Psoas muscle (tissue), 8 donors: ENCODE results near the gene CYP2A6. TPM values are rescaled to one million over a fixed set of nuclear protein-coding genes. Genes with fewer than 3 reads are reported as not detected.
A peak's percentile ranks its signal among the peaks of the same experiment; 100 is the strongest.
"Not testable (repeated sequence)": the region's sequence is repeated elsewhere in the genome, so short reads cannot be mapped to it uniquely, and the experiment has no call there.

Source experiments
- ATAC-seq, 4 donors: fragments of 200-7000 bp; cut with Tn5 transposase; one replicate each; pipeline ENCODE4 v1.9.1; 2020; ENCODE audit warnings: moderate library complexity in 3 of 4, mild to moderate bottlenecking in 2 of 4
- DNase-seq, 2 donors: peaks; one replicate each; pipeline ENCODE4 v3.0.0-alpha.2; 2020
- H3K27ac ChIP-seq: fragments of 200-600 bp; one replicate; pipeline ENCODE4 v1.8.0; 2022
- H3K27me3 ChIP-seq, 3 donors: fragments of 200-600 bp in 1 of 3; one replicate each; pipeline versions ENCODE4 v1.6.1 to v1.8.0; 2013 to 2022; ENCODE audit warnings: low read length in 2 of 3, mild to moderate bottlenecking in 2 of 3, moderate library complexity in 1 of 3; ENCODE audit not compliant: insufficient read depth in 3 of 3
- H3K36me3 ChIP-seq, 2 donors: fragments of 200-600 bp in 1 of 2; one replicate each; pipeline versions ENCODE4 v1.6.1 to v1.8.0; 2013 to 2022; ENCODE audit warnings: low read depth in 1 of 2, mild to moderate bottlenecking in 1 of 2, moderate library complexity in 1 of 2; ENCODE audit not compliant: insufficient read depth in 1 of 2
- H3K4me1 ChIP-seq: fragments of 200-600 bp; one replicate; pipeline ENCODE4 v1.8.0; 2022
- H3K4me3 ChIP-seq: fragments of 200-600 bp; one replicate; pipeline ENCODE4 v1.8.0; 2022; ENCODE audit warnings: mild to moderate bottlenecking
- H3K9me3 ChIP-seq: fragments of 200-600 bp; one replicate; pipeline ENCODE4 v1.8.0; 2022
- CTCF ChIP-seq: fragments of 200-600 bp; IDR thresholded peaks from one replicate; pipeline ENCODE4 v1.8.0; 2022; ENCODE audit warnings: antibody characterized with exemption
- WGBS, 3 donors: extraction: QIAGEN DNeasy Blood & Tissue Kit; methylation state at CpG; one replicate each; pipeline versions ENCODE4 v1.1.6 to v1.1.7; 2013; 5-methylcytosine and 5-hydroxymethylcytosine counted together
- intact Hi-C, 2 donors: fragments of 100-400 bp; cut with DNase I; formaldehyde crosslinking; loops; one replicate each; pipeline versions ENCODE4 v1.11.0 to v1.14.2; 2022
- polyA plus RNA-seq, 3 donors: library from polyadenylated mRNA; stranded (reverse); fragments of 200-250 nt; gene quantifications; one replicate each; pipeline ENCODE4 v1.2.3, GENCODE V29; 2013
- total RNA-seq, 4 donors: library from RNA; stranded (reverse); fragmentation: NEBNext Ultra II Directional in 2 of 4; extraction: Animal tissue kit (Norgen Biotek cat#: 25700) in 2 of 4; gene quantifications; one replicate each; pipeline versions ENCODE4 v1.2.1 to v1.2.4, GENCODE V29; 2021 to 2023
- donor health status: healthy with polysubstance abuse.
- donor health status: DM: no; HTN: no; CAD: no; lungs with moderate emphysema.
- donor health status: Bipolar disorder and iron deficiency.
- donor health status: healthy.
- donor health status: DM: yes; HTN: yes; CAD: no.
- donor health status: DM: no; HTN: no; CAD: no.
- donor health status: DM: no; HTN: no; CAD: no.
- donor health status: DM: yes; HTN: yes; CAD: no.

Gene CYP2A6
- total and polyA plus RNA-seq, 7 donors, result 0.32 TPM; not detected in 6

DNA sequence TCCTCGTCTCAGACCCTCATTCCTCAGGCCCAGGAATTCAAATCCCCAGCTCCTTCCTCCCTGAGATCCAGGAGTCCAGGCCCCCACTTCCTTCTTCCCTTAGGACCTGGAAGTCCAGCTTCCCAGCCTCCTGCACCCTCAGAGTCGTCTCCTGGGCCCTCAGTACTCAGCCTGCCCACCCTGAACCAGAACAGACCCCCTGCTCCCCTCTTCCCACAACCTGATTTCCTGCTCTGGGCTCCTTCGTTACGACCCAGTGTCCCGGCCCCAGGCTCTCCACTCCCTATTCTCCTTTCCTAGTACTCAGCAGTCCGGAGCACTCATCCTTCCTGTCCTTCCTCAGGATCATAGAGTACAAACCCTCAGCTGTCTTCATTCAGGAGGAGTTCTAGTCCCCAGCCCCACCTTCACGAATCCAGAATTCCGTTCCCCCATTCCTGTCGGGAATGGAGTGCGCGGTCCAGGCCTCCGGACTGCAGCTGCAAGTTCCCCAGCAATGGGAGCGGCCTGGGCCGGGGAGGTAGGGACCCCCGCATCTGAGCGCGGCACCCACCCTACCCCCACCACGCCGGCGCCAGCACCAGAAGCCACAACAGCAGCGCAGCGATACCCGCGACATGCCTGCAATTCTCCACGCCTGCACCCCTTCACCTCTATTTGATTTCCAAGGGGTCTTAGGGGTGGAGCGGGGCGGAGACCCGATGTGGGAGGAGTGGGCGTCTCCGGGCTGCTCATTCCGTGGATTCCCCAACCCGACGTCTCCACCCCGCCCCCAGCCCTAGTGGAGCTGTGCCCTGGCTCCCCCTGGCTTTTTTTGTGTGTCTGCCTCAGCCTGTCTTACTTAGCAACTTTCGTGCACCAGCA lies 38.5 kb downstream of the CYP2A6 start:
- 47 to 51% (median 49%) methylated on average over 29 to 35 of the region's 35 CpGs for WGBS, 3 donors
- Histone ChIP-seq H3K9me3 (no peaks in the 10 kb centered on the region), H3K27me3 (no peaks in the 10 kb centered on the region), H3K36me3 (peaks cover 0 to 29% of the 10 kb centered on the region in 2 donors), H3K4me3 (peak overlapping the region; percentile 66), H3K27ac (peak overlapping the region; percentile 72), H3K4me1 (peaks cover 6% of the 10 kb centered on the region)
- peak in 1 of 2 donors; percentile 53 for DNase-seq
- TF ChIP-seq CTCF, result no peak
- intact Hi-C loops, result no loop called here
- peak in 1 of 4 donors; percentile 1 for ATAC-seq

GRCh38 chr19:40810649-40811408 lies 39.4 kb downstream of the CYP2A6 start:
- intact Hi-C loops, H3K27me3 ChIP-seq, H3K9me3 ChIP-seq: not testable (repeated sequence)
- peak; percentile 85 to 89 for DNase-seq
- WGBS, 3 donors, result 3 to 6% (median 4%) methylated on average over 40 to 64 of the region's 65 CpGs
- peak overlapping the region; percentile 66 for H3K4me3 ChIP-seq
- peak overlapping the region; percentile 72 for H3K27ac ChIP-seq
- peaks cover 0 to 33% of the 10 kb centered on the region in 2 donors for H3K36me3 ChIP-seq
- H3K4me1 ChIP-seq, result peaks cover 14% of the 10 kb centered on the region
- ATAC-seq, result peak; percentile 84 to 93 (median 90)

- intact Hi-C loops, result no loop called here
- 52 to 65% (median 59%) methylated on average over 11 to 14 of the region's 14 CpGs for WGBS, 3 donors
These were observed 40.1 kb downstream of the CYP2A6 start for GRCh38 chr19:40810160-40810559.

DNA sequence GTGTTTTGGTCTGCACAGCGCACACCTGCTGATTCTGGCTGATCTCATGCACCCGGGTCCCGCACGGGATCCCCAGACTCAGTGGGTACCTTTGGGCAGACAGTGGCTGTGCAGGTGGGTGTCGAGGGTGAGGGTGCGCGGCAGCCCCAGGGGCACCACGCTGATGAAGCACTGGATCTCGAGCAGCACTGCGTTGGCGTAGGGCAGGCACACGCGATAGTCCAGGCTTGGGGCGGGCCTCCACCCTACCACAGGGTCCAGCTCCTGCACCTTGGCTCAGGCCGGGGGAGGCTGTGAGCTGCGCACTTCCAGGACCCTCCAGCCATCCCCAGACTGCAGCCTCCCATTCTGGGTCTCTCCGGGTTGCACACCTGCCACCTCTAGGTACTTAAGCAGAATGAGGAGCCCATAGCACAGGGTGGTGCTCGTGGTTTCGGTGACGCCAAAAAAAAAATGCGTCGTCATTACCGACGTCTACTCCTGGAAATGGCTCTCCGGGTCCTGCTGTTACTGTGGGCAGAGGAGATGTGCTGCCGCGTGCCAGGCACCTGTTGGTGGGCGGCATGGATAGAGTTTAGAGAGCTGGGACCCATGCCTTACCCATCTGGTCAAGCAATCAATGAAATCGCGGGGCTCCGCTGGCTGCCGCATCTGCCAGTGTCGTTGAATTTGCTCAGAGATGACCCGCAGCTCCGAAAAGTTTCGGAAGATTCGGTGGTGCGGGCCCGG lies 40.7 kb downstream of the CYP2A6 start:
- no peak for TF ChIP-seq CTCF
- WGBS, 3 donors, result 81 to 86% (median 84%) methylated on average over 37 to 39 of the region's 39 CpGs
- intact Hi-C loops, result loop anchor here (5.0 to 10.0 kb wide), 2 partner anchors 92 to 145 kb away; partner anchors contain the start of genes COQ8B (in 1 of the 2) and ITPKC (in 1 of the 2)
- no peak for ATAC-seq
- Histone ChIP-seq H3K27ac (peak overlapping the region; percentile 72), H3K4me1 (peaks cover 27% of the 10 kb centered on the region), H3K4me3 (peak overlapping the region; percentile 66), H3K36me3 (peaks cover 0 to 39% of the 10 kb centered on the region in 2 donors), H3K9me3 (no peaks in the 10 kb centered on the region), H3K27me3 (no peaks in the 10 kb centered on the region)
- DNase-seq, result peak in 1 of 2 donors; percentile 5

More at GRCh38 chr19:40810160-40810559, 40.1 kb downstream of the CYP2A6 start:
- peaks cover 21% of the 10 kb centered on the region for H3K4me1 ChIP-seq
- no peak for ATAC-seq
- H3K9me3 ChIP-seq, result no peaks in the 10 kb centered on the region
- no peaks in the 10 kb centered on the region for H3K27me3 ChIP-seq
- no peak for DNase-seq
- peaks cover 0 to 39% of the 10 kb centered on the region in 2 donors for H3K36me3 ChIP-seq
- peak overlapping the region; percentile 66 for H3K4me3 ChIP-seq
- TF ChIP-seq CTCF, result no peak
- H3K27ac ChIP-seq, result peak overlapping the region; percentile 72
